CD4-positive, alpha-beta T cell treated with Interleukin-17A for 1 hour (primary cell): ENCODE data around the gene DTD1.

Experiments used
- DNase-seq: peaks from one replicate; pipeline ENCODE4 v3.0.0-alpha.2; 2020

Gene DTD1

GRCh38 chr20:18666803-18667415, 79.1 kb downstream of the DTD1 start:
- DNase-seq = no peak

- no peak for DNase-seq
These were observed 81.6 kb downstream of the DTD1 start for GRCh38 chr20:18669241-18670019.

GRCh38 chr20:18671203-18671710, 83.4 kb downstream of the DTD1 start:
- no peak for DNase-seq

GRCh38 chr20:18672834-18673233, 85.0 kb downstream of the DTD1 start:
- DNase-seq = no peak

GRCh38 chr20:18676396-18676795, 88.5 kb downstream of the DTD1 start:
- DNase-seq = no peak

- no peak for DNase-seq
These were observed 89.3 kb downstream of the DTD1 start for GRCh38 chr20:18677126-18677525.

- peak; percentile 18 for DNase-seq
These were observed 90.9 kb downstream of the DTD1 start for GRCh38 chr20:18678549-18679419.

- DNase-seq = no peak
These were observed 96.0 kb downstream of the DTD1 start for GRCh38 chr20:18683839-18684238.

- no peak for DNase-seq
These were observed 96.9 kb downstream of the DTD1 start for GRCh38 chr20:18684775-18685174.

GRCh38 chr20:18685406-18685805, 97.6 kb downstream of the DTD1 start:
- no peak for DNase-seq

GRCh38 chr20:18686696-18687095, 98.8 kb downstream of the DTD1 start:
- no peak for DNase-seq

- no peak for DNase-seq
These were observed 100.8 kb downstream of the DTD1 start for GRCh38 chr20:18688676-18689075.

- no peak for DNase-seq
These were observed 101.7 kb downstream of the DTD1 start for GRCh38 chr20:18689557-18689956.

- no peak for DNase-seq
These were observed 104.6 kb downstream of the DTD1 start for GRCh38 chr20:18692447-18692846.

GRCh38 chr20:18694071-18694470, 106.2 kb downstream of the DTD1 start:
- no peak for DNase-seq

GRCh38 chr20:18695175-18695574, 107.3 kb downstream of the DTD1 start:
- DNase-seq = no peak

- no peak for DNase-seq
These were observed 111.0 kb downstream of the DTD1 start for GRCh38 chr20:18698735-18699380.

- no peak for DNase-seq
These were observed 114.1 kb downstream of the DTD1 start for GRCh38 chr20:18701969-18702368.

- no peak for DNase-seq
These were observed 114.9 kb downstream of the DTD1 start for GRCh38 chr20:18702736-18703135.

GRCh38 chr20:18705490-18705889, 117.6 kb downstream of the DTD1 start:
- no peak for DNase-seq

GRCh38 chr20:18705910-18706309, 118.1 kb downstream of the DTD1 start:
- no peak for DNase-seq

- DNase-seq = no peak
These were observed 124.3 kb downstream of the DTD1 start for GRCh38 chr20:18712131-18712530.

- no peak for DNase-seq
These were observed 125.0 kb downstream of the DTD1 start for GRCh38 chr20:18712882-18713281.
